ENCODE results near the gene TRAIP. TPM values are rescaled to one million over a fixed set of nuclear protein-coding genes. Genes with fewer than 3 reads are reported as not detected.

TRAIP gene
- total RNA-seq, 4 donors from 2014 or later, result 2.3 to 10.1 (median 4.1) TPM

GRCh38 chr3:49876567-49876966 lies 20.2 kb upstream of the TRAIP start:
- WGBS, 2 donors, result 72 to 100% methylated on average over 1 to 4 of the region's 5 CpGs
- Histone ChIP-seq H3K27me3 (peaks cover 0 to 22% (median 0%) of the 10 kb centered on the region in 4 donors), H3K4me3 (no peak overlapping the region), H3K9me3 (no peaks in the 10 kb centered on the region), H3K27ac (no peak overlapping the region), H3K36me3 (no peaks in the 10 kb centered on the region), H3K4me1 (peaks cover 0 to 8% (median 0%) of the 10 kb centered on the region in 3 donors)
- no peak for DNase-seq
- intact Hi-C loops (cut with DNase I), result no loop called here
- TF ChIP-seq CTCF (IDR thresholded peaks at IDR 0.05) (no peak), POLR2A (IDR thresholded peaks at IDR 0.05) (no peak)

GRCh38 chr3:49873623-49874022 lies 17.3 kb upstream of the TRAIP start:
- no peak overlapping the region for H3K4me3 ChIP-seq
- intact Hi-C loops (cut with DNase I), result no loop called here
- H3K36me3 ChIP-seq, result no peaks in the 10 kb centered on the region
- no peaks in the 10 kb centered on the region for H3K9me3 ChIP-seq
- H3K27me3 ChIP-seq, result peaks cover 4 to 44% (median 12%) of the 10 kb centered on the region in 4 donors
- WGBS, 2 donors, result 80% methylated on average over 2 of the region's 8 CpGs; no CpG with 5 or more reads in 1 of the 2 donors
- H3K27ac ChIP-seq, result no peak overlapping the region
- no peak for TF ChIP-seq CTCF (IDR thresholded peaks at IDR 0.05)
- TF ChIP-seq POLR2A (IDR thresholded peaks at IDR 0.05), result no peak
- DNase-seq, result no peak
- H3K4me1 ChIP-seq, result peaks cover 9 to 14% (median 12%) of the 10 kb centered on the region in 3 donors

GRCh38 chr3:49872801-49873281 lies 16.5 kb upstream of the TRAIP start:
- Histone ChIP-seq H3K4me3 (no peak overlapping the region), H3K4me1 (peaks cover 9 to 15% (median 12%) of the 10 kb centered on the region in 3 donors), H3K27ac (no peak overlapping the region), H3K27me3 (peaks cover 4 to 52% (median 18%) of the 10 kb centered on the region in 4 donors), H3K36me3 (no peaks in the 10 kb centered on the region), H3K9me3 (no peaks in the 10 kb centered on the region)
- WGBS, 2 donors, result 50 to 61% methylated on average over 2 to 3 of the region's 4 CpGs
- intact Hi-C loops (cut with DNase I), result no loop called here
- no peak for TF ChIP-seq POLR2A (IDR thresholded peaks at IDR 0.05)
- no peak for DNase-seq

GRCh38 chr3:49871531-49872153 lies 15.3 kb upstream of the TRAIP start:
- WGBS, 2 donors, result 58% methylated on average over 3 to 8 of the region's 10 CpGs
- Histone ChIP-seq H3K4me1 (peaks cover 9 to 15% (median 12%) of the 10 kb centered on the region in 3 donors), H3K4me3 (no peak overlapping the region), H3K36me3 (no peaks in the 10 kb centered on the region), H3K27ac (no peak overlapping the region), H3K27me3 (peaks cover 4 to 64% (median 18%) of the 10 kb centered on the region in 4 donors), H3K9me3 (no peaks in the 10 kb centered on the region)
- TF ChIP-seq POLR2A (IDR thresholded peaks at IDR 0.05), result no peak
- no peak for TF ChIP-seq CTCF (IDR thresholded peaks at IDR 0.05)
- intact Hi-C loops (cut with DNase I), result no loop called here
- DNase-seq, result no peak

- WGBS, 2 donors, result 0 to 4% methylated on average over 4 to 11 of the region's 59 CpGs
- intact Hi-C loops (cut with DNase I), result no loop called here
- H3K4me1 ChIP-seq, result peaks cover 9 to 15% (median 12%) of the 10 kb centered on the region in 3 donors
These were observed 13.3 kb upstream of the TRAIP start, which contains the start of gene CAMKV for GRCh38 chr3:49869525-49870126. TSS of gene CAMKV (minus strand) at chr3:49869906. CDS start at chr3:49862388, 7,518 bp downstream.

More at GRCh38 chr3:49869525-49870126, 13.3 kb upstream of the TRAIP start, which contains the start of gene CAMKV:
- TF ChIP-seq CTCF (IDR thresholded peaks at IDR 0.05) (no peak), POLR2A (IDR thresholded peaks at IDR 0.05) (no peak)
- Histone ChIP-seq H3K9me3 (no peaks in the 10 kb centered on the region), H3K4me3 (peak within 1 kb of the TSS; percentile 4 to 64 (median 28)), H3K36me3 (no peaks in the 10 kb centered on the region), H3K27ac (no peak within 1 kb of the TSS), H3K27me3 (peaks cover 4 to 84% (median 18%) of the 10 kb centered on the region in 4 donors)
- DNase-seq, result no peak
